ENCODE data around the gene STOX1.
"Not testable (repeated sequence)": the region's sequence is repeated elsewhere in the genome, so short reads cannot be mapped to it uniquely, and the experiment has no call there.

The STOX1 gene

DNA sequence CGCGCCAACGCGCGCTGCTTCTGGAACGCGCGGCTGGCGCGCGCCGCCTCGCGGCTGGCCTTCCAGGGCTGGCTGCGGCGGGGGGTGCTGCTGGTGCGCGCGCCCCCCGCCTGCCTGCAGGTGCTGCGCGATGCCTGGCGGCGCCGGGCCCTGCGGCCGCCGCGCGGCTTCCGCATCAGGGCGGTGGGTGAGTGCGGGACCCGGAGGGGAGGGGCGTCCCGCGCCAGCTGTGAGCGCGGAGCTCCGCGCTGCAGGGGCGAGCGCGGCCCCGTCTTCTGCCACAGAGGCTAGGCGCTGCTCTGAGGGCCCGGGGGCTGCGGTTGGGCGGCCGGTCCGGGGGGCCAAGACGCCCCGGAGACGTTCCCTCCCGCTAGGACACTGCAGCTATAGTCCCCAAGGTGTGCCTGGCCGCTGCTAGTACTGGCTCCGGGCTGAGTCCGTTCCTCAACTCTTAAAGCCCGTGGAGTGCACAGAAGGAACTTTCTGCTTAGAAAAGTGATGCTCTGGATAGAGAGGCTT lies 811 bp downstream of the STOX1 start:
- DNase-seq (ENCODE audit: low read depth in 3 of 3, low spot score in 1 of 3): peak in 1 of 3 donors; percentile 5

DNA sequence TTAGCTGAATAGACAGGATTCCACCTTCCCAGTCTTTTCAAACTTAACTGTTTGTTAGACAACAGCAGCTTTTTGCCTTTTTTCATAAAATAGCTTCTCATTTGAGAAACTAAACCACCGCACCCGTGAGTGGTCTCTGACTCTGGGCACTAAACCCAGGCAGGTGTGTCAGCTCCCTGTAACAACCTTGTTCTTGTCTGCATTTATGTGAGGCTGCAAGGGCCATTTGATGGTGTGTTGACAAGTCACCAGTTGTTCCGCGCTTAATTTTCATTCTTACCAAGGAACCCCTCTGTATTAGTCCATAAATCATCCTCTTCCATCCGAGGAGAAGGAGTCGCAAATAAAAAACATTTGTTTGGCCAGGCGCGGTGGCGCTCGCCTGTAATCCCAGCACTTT lies 1.5 kb downstream of the STOX1 start:
- no peak for DNase-seq (ENCODE audit: low read depth in 3 of 3, low spot score in 1 of 3)

DNA sequence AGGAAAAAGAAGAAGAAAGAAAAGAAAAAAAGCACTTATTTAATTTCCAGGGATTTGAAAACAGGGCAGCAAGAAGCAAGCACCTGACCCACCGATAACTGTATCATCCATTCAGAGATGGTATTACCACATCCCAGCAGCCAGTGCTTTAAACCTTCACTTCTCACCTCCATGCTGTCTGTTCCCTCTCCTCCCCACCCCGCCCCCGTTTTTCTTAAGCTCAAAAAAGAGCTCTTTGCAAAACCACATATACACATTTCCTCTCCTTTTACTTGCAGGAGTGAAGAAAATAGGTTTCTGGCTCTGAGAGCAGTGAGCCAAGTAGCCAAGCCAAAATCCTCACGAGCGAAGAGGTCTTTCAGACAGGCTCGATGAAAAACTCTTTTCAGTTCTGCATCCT lies 2.2 kb downstream of the STOX1 start:
- DNase-seq (ENCODE audit: low read depth in 3 of 3, low spot score in 1 of 3): no peak

DNA sequence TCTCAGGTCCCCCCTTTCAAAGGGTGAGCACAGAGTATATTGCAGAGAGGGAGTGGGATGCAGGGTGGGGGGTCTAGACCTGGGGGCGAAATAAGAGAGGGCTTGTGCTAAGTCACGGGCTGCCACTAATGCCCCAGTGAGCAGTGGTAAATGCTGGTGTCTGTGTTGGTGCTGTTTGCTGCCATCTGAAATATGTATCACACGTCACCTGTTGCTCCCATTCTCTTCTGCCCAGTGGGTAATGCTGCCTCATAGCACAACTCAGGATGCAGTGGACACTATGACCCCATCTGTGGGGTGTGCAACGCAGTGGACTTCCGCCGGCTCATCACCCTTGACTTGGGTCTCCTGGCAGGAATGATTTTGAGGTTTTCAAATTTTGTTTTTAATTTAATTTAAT lies 2.6 kb downstream of the STOX1 start:
- DNase-seq (ENCODE audit: low read depth in 3 of 3, low spot score in 1 of 3): no peak

DNA sequence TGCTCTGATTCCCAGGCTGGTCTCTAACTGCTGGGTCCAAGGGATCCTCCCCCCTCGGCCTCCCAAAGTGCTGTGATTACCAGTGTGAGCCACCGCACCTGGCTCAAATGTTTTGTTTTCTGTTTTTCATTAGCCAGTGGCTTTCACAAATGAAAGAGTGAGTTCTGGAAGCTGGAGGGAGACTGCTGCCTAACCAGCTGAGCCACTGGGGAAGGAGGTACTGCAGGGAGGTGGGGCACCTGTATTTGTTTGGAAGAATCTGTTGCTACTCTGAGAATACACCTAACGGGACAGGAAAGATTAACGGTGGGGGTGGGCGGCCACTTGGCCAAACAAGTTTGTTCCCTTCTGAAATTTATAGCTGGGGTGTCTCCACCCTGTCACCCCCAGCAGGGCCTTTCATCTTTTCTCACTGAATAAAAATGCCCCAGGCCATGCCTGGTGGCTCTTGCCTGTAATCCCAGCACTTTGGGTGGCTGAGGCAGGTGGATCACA lies 4.7 kb downstream of the STOX1 start:
- no peak for DNase-seq (ENCODE audit: low read depth in 3 of 3, low spot score in 1 of 3)

DNA sequence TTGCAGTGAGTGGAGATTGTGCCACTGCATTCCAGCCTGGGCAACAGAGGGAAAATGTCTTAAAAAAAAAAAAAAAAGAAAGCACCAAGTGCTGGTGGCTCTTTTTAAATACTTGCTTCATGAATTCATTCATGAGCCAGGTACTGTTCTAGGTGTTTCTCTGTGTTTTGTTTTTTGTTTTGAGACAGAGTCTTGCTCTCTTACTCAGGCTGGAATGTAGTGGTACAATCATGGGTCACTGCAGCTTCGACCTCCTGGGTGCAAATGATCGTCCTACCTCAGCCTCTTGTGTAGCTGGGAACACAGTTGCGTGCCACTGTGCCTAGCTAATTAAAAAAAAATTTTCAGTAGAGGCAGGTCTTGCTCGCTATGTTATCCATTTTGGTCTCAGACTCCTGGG lies 5.3 kb downstream of the STOX1 start:
- no peak for DNase-seq (ENCODE audit: low read depth in 3 of 3, low spot score in 1 of 3)

DNA sequence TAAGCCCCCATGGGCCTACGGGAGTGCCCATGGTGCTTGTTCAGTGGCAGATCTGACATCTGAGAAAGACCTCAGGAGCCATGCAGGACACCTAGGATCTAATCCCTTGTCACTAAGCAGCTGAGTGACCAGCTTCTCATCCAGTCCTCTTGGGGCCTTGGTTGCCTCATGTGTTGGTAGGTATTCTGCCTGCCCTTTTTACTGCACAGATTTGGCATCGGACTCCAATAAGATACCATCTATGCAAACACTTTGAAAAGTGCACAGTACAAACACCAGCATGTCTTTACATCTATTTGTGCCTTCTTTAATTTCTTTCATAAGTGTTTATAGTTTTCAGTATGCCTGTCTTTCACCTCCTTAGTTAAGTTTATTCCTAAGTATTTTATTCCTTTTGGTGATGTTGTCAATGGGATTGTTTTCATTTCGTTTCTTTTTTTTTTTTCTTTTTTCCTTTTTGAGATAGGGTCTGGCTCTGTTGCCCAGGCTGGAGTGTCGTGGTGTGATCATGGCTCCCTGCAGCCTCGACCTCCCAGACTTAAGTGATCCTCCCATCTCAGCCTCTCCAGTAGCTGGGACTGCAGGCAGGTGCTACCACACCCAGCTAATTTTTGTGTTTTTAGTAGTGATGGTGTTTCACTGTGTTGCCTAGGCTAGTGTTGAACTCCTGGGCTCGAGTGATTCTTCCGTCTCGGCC lies 10.4 kb downstream of the STOX1 start:
- DNase-seq (ENCODE audit: low read depth in 3 of 3, low spot score in 1 of 3): no peak

DNA sequence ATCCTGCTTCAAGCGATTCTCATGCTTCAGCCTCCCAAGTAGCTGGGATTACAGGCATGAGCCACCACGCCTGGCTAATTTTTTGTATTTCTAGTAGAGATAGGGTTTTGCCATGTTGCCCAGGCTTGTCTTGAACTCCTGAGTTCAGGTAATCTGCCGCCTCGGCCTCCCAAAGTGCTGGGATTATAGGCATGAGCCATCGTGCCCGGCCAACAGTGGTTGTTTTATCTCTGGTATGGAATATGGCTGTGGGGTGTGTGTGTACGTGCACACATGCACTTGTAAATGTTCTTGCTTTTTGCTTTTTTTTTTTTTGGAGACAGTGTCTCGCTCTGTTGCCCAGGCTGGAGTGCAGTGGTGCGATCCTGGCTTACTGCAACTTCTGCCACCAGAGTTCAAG lies 13.3 kb downstream of the STOX1 start:
- not testable (repeated sequence) for DNase-seq (ENCODE audit: low read depth in 3 of 3, low spot score in 1 of 3)

DNA sequence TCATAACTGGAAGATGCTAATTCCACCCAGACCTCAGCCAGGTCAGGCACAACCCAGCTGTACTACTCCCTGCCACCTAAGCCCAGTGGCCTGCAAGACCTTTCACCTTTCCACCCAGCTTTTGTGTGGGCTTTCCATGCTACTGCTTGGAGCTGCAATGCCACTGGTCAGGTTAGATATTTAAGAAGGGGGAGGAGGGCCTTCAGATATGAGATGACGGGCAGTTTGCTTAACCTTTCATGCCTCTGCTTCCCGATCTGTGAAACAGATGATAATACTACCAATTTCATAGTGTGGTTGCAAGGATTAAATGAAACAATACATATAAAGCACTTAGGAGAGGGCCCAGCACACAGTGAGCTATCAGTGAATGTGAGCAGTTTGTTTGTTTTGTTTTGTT lies 20.9 kb downstream of the STOX1 start:
- DNase-seq (ENCODE audit: low read depth in 3 of 3, low spot score in 1 of 3): no peak

DNA sequence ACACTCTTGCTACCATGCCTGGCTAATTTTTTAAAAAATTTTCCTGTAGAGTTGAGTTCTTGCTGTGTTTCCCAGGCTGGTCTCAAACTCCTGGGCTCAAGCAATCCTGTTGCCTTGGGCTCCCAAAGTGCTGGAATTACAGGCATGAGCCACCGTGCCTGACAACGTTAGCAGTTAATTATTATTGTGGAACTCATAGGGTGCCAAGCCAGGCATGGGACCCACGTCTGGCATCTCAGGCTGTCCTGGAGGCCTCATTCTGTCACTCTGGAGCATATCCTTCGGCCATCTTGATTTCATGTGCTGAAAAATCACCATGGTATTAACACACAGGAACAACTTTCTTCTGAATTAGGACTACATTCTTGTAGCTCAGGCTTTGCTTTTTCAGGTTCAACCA lies 21.5 kb downstream of the STOX1 start:
- no peak for DNase-seq (ENCODE audit: low read depth in 3 of 3, low spot score in 1 of 3)

DNA sequence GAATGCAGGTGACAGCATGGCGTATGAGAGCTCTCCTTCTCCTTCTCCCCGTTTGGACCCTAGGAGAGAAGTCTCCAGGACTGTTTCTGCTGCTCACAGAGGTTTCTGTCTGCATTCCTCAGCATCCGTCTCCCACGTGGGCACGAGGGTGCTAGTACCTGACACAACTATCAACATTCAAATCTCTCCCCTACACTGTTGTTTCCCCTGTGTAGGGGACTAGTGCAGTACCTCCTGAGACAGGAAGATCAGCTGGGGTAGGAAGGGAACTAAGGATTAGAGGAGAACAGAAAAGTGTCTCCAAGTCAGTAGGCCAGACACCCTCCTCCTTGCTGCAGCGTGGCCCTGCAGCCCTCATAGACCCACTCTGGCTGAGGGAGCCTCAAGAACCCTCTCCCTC lies 29.0 kb downstream of the STOX1 start:
- no peak for DNase-seq (ENCODE audit: low read depth in 3 of 3, low spot score in 1 of 3)

DNA sequence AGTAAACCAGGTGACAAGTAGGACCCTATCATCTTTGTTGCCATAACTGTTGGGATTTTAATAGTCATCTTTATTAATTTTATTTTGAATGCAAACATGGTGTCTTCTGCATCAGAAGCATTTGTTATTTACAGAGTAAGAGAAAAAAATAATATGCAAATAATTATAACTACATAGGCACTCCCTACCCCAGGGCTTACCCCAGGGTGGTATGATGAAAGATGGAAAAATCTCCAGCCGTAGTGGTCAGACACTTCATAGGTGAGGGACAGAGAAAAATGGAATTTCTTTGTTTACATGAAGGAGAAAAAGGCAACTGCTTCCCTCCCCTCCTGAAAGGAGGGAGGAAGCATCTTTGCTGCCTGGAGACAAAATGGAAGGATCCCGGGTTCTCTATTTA lies 29.7 kb downstream of the STOX1 start:
- DNase-seq (ENCODE audit: low read depth in 3 of 3, low spot score in 1 of 3): no peak

DNA sequence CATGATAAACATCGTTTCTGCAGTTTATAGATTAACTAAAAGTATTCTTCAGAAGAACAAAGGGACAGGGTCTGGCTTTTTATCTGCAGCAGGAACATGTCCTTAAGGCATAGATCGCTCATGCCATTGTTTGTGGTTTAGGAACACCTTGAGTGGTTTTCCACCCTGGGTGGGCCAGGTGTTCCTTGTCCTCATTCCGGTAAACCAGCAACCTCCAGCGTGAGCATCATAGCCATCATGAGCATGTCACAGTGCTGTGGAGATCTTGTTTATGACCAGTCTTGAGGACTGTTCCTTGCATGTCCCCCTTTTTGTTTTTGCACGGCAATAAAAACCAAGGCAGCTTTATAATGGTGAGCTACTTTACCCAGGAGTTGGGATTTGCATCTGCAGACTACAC lies 33.9 kb downstream of the STOX1 start:
- DNase-seq (ENCODE audit: low read depth in 3 of 3, low spot score in 1 of 3): no peak

DNA sequence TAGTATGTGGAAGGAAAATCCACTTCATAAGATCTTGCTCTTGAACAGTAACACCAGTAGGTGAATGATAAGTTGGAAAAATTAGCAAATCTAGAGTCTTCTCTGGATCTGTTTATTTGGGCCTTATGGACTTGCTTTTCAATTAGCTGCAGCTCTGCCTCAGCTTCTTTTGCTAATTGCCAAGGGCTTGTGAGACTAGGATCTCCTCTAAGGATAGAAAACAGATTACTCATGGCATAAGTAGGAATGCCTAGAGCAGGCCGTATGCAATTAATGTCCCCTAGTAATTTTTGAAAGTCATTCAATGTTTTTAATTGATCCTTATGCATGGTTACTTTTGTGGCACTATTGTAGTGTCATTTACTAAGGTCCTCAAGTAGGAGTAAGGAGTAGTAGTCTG lies 37.3 kb downstream of the STOX1 start:
- DNase-seq (ENCODE audit: low read depth in 3 of 3, low spot score in 1 of 3): no peak

DNA sequence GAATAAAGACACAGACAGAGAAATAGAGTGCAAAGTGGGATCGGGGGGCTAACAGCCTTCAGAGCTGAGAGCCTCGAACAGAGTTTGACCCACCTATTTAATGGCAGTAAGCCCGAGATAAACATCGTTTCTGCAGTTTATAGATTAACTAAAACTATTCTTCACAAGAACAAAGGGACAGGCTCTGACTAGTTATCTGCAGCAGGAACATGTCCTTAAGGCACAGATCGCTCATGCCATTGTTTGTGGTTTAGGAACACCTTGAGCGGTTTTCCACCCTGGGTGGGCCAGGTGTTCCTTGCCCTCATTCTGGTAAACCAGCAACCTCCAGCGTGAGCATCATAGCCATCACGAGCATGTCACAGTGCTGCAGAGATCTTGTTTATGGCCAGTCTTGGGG lies 40.8 kb downstream of the STOX1 start:
- DNase-seq (ENCODE audit: low read depth in 3 of 3, low spot score in 1 of 3): not testable (repeated sequence)

DNA sequence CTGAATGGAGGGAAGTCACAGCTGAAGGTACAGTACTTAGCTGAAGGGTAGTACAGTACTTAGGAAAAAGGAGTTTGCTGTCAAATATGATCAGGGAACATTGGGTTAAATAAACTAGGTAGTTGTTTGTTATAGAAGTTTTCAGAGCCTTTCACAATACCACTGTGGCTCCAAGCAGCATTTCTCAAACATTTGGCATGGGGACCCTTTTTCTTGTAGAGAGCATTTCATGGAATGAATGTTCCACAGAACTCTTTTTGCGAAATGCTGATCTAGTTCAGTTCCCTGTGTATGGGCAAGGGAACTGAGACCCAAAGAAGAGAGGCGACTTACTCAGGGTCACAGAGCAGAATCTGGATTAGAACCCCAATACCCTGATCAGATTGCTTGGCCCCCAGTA lies 42.3 kb downstream of the STOX1 start:
- no peak for DNase-seq (ENCODE audit: low read depth in 3 of 3, low spot score in 1 of 3)

DNA sequence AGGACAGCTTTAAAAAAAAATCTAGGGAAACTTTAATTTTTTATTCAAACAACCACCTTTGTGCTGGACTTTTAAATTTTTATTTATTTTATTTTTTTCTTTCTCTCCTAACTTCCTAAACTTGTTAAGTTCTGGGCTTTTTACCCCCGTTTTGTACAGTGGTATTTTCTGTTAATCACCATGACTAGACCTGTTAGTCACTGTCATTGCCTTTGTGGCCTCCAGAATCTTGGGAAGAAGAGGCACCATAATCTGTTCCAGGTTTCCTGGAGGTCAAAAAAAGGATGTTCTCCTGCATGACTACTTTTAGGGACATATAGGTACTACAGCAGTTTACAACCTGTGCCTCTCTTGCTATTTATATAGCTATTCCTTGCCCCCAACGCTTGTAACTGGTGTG lies 42.7 kb downstream of the STOX1 start:
- DNase-seq (ENCODE audit: low read depth in 3 of 3, low spot score in 1 of 3): no peak

DNA sequence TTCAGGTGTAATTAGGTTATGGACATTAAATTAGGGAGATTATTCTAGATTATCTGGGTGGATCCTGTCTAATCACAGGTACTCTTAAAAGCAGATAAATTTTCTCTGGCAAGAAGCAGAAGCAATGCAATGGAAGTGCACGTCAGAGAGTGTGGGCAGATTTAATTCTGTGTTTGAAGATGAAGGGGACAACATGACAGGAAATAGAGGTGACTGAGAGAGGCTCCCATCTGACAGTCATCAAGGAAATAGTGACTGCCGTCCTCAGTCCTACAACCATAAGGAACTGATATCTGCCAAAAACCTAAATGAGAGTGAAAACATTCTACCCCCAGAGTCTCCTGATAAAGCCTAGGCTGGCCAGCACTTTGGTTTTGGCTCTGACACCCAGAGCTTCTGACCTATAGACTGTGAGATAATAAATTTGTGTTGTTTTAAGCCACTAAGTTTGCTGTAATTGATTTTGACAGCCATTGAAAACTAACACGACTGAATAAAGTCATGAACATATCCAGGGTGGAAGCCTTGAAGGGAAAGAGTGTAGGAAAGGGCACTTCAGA lies 43.3 kb downstream of the STOX1 start:
- no peak for DNase-seq (ENCODE audit: low read depth in 3 of 3, low spot score in 1 of 3)

DNA sequence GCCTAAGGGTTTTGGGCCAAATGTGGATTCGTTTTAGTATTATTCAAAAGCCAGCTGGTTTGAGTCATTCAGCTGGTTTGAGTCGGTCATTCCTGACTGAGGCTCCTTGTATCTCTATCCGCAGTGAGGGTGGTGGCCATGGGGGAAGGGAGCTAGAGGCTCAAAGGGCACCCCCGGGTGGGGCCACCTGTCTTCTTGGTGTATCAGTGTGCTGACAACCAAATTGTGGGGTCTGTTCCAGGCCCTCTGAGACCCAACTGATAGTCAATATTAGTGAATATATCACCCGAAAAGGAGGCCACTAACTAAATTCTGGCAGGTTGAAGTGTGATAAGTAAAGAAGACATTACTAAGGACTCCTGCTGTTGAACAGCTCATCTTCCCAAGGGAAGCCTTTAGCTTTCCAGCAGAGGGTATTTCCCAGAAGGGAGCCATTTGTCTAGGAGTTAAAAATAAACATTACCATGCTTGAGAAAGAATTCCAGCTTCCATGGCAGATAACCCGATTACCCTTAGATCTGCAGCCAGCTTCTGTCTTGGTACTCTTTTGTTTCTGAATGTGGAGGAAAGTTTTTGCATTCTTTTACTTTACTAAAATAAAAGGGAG lies 43.9 kb downstream of the STOX1 start:
- no peak for DNase-seq (ENCODE audit: low read depth in 3 of 3, low spot score in 1 of 3)

DNA sequence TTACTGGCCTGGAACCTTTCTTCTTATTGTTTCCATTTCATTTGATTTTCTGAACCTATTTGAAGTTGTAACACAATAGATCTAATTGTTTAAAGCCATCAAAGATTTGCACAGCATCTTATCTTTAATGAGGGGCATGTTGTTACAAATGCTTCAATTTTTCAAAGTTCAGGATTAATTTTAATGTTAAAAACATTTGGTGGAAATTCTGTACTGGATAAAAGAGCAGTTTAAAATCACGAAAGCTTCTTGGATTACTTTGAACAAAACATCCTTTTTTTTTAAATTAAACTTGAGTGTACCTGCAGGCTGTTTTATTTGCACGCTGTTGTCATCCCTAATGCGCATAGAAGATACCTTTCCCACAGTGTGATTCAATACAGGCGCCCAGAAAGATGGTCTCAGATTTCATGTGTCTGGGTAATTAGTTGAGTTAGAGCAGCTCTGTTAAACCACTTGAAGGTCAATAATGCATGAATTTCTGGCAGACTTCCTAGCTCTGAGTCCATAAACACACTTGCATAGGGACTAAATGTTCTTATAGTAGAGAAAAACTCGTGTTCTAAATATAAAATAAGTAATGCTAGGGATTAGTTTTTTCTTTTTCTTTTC lies 44.5 kb downstream of the STOX1 start:
- DNase-seq (ENCODE audit: low read depth in 3 of 3, low spot score in 1 of 3): no peak

DNA sequence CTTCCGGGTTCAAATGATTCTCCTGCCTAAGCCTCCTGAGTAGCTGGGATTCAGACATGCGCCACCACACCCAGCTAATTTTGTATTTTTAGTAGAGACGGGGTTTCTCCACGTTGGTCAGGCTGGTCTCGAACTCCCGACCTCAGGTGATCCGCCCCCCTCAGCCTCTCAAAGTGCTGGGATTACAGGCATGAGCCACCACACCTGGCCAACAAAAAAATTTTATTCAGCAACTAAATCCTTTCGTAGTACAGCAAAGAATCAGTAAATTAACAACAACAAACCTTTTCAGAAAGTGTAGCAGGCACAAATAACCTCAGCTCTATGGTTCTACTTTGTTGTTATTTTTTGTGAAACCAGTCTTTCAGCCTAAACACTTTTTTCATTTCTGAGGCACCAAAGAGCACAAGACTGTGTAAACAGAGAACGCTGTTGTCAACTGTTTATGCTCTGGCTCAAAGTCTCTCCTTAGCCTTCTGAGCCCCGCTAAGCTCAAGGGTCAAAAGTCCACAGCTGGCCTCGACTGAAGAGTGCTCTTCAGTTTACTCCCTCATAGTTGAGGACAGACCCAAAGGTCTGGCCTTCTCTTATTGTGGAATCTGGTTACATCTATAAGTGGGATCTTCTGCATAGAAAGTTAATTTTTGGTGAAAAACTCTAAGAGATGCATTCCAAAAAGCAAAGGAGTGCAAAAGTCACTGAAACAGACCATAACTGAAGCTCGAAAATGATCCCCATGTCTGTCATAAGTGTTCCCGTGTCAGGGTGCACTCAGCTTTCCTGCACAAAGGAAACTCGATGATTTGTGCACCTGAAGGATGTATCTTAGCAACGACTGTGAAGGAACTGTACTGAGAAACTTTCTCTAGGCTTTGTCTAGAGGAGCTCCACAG lies 49.2 kb downstream of the STOX1 start:
- DNase-seq (ENCODE audit: low read depth in 3 of 3, low spot score in 1 of 3): no peak
